Liver (tissue), 3 donors: ENCODE data around the gene ATP5MC3.

Source experiments
- ATF3 ChIP-seq: IDR thresholded peaks from 2 replicates; pipeline ENCODE4 v1.6.1; 2016; ENCODE audit warnings: antibody characterized with exemption
- CTCF ChIP-seq: fragments of 150-350 bp; IDR thresholded peaks from 2 replicates; pipeline ENCODE4 v1.5.1; 2017; ENCODE audit warnings: improper control_type of control experiment, low read depth, low read length; ENCODE audit not compliant: missing input control
- EGR1 ChIP-seq, 2 donors: IDR thresholded peaks; 2 replicates each; pipeline ENCODE4 v1.6.1; 2016 to 2018; ENCODE audit warnings: antibody characterized with exemption in 2 of 2, low read depth in 2 of 2
- RXRA ChIP-seq, 2 donors: IDR thresholded peaks; 2 replicates each; pipeline ENCODE4 v1.6.1; 2017 to 2018; ENCODE audit warnings: antibody characterized with exemption in 2 of 2, mild to moderate bottlenecking in 1 of 2
- donor health status: healthy.
- donor health status: healthy.

- TF ChIP-seq EGR1 (IDR thresholded peaks at IDR 0.05; ENCODE audit: low read depth in 2 of 2) = no peak
- TF ChIP-seq ATF3 = no peak
- no peak for TF ChIP-seq CTCF
- no peak for TF ChIP-seq RXRA (IDR thresholded peaks at IDR 0.05)
Measured at GRCh38 chr2:175126661-175127060, 54.8 kb downstream of the ATP5MC3 start.
